ENCODE measurements around the gene ZMIZ2. TPM values are rescaled to one million over a fixed set of nuclear protein-coding genes. Genes with fewer than 3 reads are reported as not detected.

Gene ZMIZ2
- total and polyA plus RNA-seq, 9 of the 15 experiments (the other 6 are each of a cell fraction or from before 2014, with no cell fraction given), result 0.13 to 40.3 (median 4.9) TPM

- TF ChIP-seq, protein P1, sequence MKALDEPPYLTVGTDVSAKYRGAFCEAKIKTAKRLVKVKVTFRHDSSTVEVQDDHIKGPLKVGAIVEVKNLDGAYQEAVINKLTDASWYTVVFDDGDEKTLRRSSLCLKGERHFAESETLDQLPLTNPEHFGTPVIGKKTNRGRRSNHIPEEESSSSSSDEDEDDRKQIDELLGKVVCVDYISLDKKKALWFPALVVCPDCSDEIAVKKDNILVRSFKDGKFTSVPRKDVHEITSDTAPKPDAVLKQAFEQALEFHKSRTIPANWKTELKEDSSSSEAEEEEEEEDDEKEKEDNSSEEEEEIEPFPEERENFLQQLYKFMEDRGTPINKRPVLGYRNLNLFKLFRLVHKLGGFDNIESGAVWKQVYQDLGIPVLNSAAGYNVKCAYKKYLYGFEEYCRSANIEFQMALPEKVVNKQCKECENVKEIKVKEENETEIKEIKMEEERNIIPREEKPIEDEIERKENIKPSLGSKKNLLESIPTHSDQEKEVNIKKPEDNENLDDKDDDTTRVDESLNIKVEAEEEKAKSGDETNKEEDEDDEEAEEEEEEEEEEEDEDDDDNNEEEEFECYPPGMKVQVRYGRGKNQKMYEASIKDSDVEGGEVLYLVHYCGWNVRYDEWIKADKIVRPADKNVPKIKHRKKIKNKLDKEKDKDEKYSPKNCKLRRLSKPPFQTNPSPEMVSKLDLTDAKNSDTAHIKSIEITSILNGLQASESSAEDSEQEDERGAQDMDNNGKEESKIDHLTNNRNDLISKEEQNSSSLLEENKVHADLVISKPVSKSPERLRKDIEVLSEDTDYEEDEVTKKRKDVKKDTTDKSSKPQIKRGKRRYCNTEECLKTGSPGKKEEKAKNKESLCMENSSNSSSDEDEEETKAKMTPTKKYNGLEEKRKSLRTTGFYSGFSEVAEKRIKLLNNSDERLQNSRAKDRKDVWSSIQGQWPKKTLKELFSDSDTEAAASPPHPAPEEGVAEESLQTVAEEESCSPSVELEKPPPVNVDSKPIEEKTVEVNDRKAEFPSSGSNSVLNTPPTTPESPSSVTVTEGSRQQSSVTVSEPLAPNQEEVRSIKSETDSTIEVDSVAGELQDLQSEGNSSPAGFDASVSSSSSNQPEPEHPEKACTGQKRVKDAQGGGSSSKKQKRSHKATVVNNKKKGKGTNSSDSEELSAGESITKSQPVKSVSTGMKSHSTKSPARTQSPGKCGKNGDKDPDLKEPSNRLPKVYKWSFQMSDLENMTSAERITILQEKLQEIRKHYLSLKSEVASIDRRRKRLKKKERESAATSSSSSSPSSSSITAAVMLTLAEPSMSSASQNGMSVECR (CRISPR knock-in tag; IDR thresholded peaks at IDR 0.05), result no peak
- TF ChIP-seq KAT2B (IDR thresholded peaks at IDR 0.05; ENCODE audit: low read depth, low read length), result no peak
- no peak for TF ChIP-seq RFX7 (CRISPR knock-in tag; IDR thresholded peaks at IDR 0.05)
These were observed 32.4 kb upstream of the ZMIZ2 start (continued) for GRCh38 chr7:44716205-44716604.

DNA sequence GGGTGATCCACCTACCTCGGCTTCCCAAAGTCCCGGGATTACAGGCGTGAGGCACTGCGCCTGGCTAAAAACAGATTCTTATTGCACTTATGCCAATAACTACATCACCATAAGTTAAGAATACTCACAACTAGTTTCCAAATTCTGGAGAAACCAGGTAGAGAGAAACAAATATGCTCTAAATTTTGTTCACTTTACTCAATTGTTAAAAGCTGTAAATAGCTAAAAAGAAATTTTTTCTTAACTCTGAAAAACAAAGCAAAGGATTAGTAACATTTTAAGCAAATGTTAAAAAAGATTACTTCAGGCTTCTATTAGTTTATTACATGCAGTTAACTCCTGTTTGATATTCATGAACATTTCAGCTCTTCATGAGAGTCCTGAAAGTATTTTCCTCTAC lies 28.3 kb upstream of the ZMIZ2 start:
- ATAC-seq (no peak), FAIRE-seq (no peak), DNase-seq (ENCODE audit: extremely low read depth in 1 of 4, low spot score in 3 of 4) (no peak)
- Histone ChIP-seq H3K9ac (ENCODE audit: insufficient read depth in 1 of 2, low read depth in 2 of 2, low read length in 2 of 2) (no peak overlapping the region), H3K9me3 (replicated peaks; ENCODE audit: control insufficient read depth, insufficient read depth, low read depth, low read length) (no peaks in the 10 kb centered on the region; the same call in 1 of the 2 replicates), H3K36me3 (ENCODE audit: control insufficient read depth, insufficient read depth, low read length) (no peaks in the 10 kb centered on the region), H3K4me1 (replicated peaks in 1 of 2; ENCODE audit: control insufficient read depth in 2 of 2, insufficient read depth in 2 of 2, low read length in 2 of 2) (no peaks in the 10 kb centered on the region; a peak in 1 of 5 replicates), H3K27me3 (ENCODE audit: control insufficient read depth in 2 of 2, insufficient read depth in 2 of 2, low read length in 2 of 2) (no peaks in the 10 kb centered on the region), H4K20me1 (replicated peaks; ENCODE audit: control insufficient read depth, insufficient read depth, low read length) (no peaks in the 10 kb centered on the region), H3K4me2 (ENCODE audit: insufficient read depth, low read length) (no peak overlapping the region), H2AFZ (ENCODE audit: low read depth, low read length) (no peak overlapping the region), H3K27ac (ENCODE audit: extremely low read depth, low read depth, low read length) (no peak overlapping the region), H3K9me1 (ENCODE audit: control insufficient read depth, insufficient read depth, low read length) (no peaks in the 10 kb centered on the region), H3K79me2 (ENCODE audit: control insufficient read depth, insufficient read depth, low read length) (no peaks in the 10 kb centered on the region), H3K4me3 (no peak overlapping the region)
- CTCF ChIA-PET (ENCODE audit: low intra/inter-chr PET ratio), result no interaction called here
- WGBS (ENCODE audit: insufficient coverage, low coverage, missing lambda C conversion rate), result 17% methylated on average over 4 of the region's 4 CpGs
- POLR2A ChIA-PET, result interaction anchor here (2.4 kb wide), 1 partner anchor 11 kb away, joined by 13 read pairs; no protein-coding TSS in a partner anchor
- in situ Hi-C loops (cut with MboI) (no loop called here), intact Hi-C loops (cut with micrococcal nuclease) (no loop called here)
- BruUV-seq (replicated peaks), result no TSS peak
- TF ChIP-seq, protein P2, sequence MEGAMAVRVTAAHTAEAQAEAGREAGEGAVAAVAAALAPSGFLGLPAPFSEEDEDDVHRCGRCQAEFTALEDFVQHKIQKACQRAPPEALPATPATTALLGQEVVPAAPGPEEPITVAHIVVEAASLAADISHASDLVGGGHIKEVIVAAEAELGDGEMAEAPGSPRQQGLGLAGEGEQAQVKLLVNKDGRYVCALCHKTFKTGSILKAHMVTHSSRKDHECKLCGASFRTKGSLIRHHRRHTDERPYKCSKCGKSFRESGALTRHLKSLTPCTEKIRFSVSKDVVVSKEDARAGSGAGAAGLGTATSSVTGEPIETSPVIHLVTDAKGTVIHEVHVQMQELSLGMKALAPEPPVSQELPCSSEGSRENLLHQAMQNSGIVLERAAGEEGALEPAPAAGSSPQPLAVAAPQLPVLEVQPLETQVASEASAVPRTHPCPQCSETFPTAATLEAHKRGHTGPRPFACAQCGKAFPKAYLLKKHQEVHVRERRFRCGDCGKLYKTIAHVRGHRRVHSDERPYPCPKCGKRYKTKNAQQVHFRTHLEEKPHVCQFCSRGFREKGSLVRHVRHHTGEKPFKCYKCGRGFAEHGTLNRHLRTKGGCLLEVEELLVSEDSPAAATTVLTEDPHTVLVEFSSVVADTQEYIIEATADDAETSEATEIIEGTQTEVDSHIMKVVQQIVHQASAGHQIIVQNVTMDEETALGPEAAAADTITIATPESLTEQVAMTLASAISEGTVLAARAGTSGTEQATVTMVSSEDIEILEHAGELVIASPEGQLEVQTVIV (CRISPR knock-in tag; IDR thresholded peaks at IDR 0.05; ENCODE audit: borderline replicate concordance), result no peak
- no peak for TF ChIP-seq NR4A1 (CRISPR knock-in tag; IDR thresholded peaks at IDR 0.05)
- TF ChIP-seq NR4A1 (tag; IDR thresholded peaks at IDR 0.05), result no peak
- TF ChIP-seq ZNF280A (IDR thresholded peaks at IDR 0.05; ENCODE audit: low read depth, partially characterized antibody), result peak; percentile 60
- no peak for TF ChIP-seq ZNF778 (CRISPR knock-in tag; IDR thresholded peaks at IDR 0.05)
- TF ChIP-seq POU5F1 (IDR thresholded peaks at IDR 0.05; ENCODE audit: borderline replicate concordance, low read depth, low read length, partially characterized antibody), result no peak
- TF ChIP-seq CBX5 (IDR thresholded peaks at IDR 0.05; ENCODE audit: borderline replicate concordance, low read depth), result 0 out of 2 replicates have a peak, but pooled peaks have one; percentile 45
- 0 out of 2 replicates have a peak, but pooled peaks have one; percentile 63 for TF ChIP-seq TRIM28 (IDR thresholded peaks at IDR 0.05)
- no peak for TF ChIP-seq IFI16 (CRISPR knock-in tag; IDR thresholded peaks at IDR 0.05)
- TF ChIP-seq FOXM1 (IDR thresholded peaks at IDR 0.05; ENCODE audit: low read depth), result no peak
- no peak for TF ChIP-seq FOXM1 (CRISPR knock-in tag; IDR thresholded peaks at IDR 0.05; ENCODE audit: low read depth)
